LNCaP clone FGC (cell line): Measurements from ENCODE around the gene RASIP1.
A peak's percentile ranks its signal among the peaks of the same experiment; 100 is the strongest.

Source experiments
- DNase-seq: peaks from one replicate; pipeline ENCODE4 v3.0.0-alpha.2; 2011; ENCODE audit warnings: low read depth
- H3K4me3 ChIP-seq: 2 replicates; pipeline ENCODE4 v1.5.1; 2011; ENCODE audit warnings: mild to moderate bottlenecking, low read depth, low read length, control low read depth
- CTCF ChIP-seq: IDR thresholded peaks from 2 replicates; pipeline ENCODE4 v1.5.1; 2012; ENCODE audit warnings: mild to moderate bottlenecking; ENCODE audit not compliant: control insufficient read depth, insufficient read depth; ENCODE audit errors: extremely low read depth

Gene RASIP1

GRCh38 chr19:48726556-48726955, 13.9 kb downstream of the RASIP1 start:
- DNase-seq: no peak
- no peak overlapping the region for H3K4me3 ChIP-seq

GRCh38 chr19:48724796-48725753, 15.3 kb downstream of the RASIP1 start:
- DNase-seq: no peak
- no peak overlapping the region for H3K4me3 ChIP-seq
- no peak for TF ChIP-seq CTCF

More at GRCh38 chr19:48726556-48726955, 13.9 kb downstream of the RASIP1 start:
- no peak for TF ChIP-seq CTCF

GRCh38 chr19:48722196-48722708, 18.2 kb downstream of the RASIP1 start:
- no peak for DNase-seq
- no peak for TF ChIP-seq CTCF

GRCh38 chr19:48720613-48721296, 19.7 kb downstream of the RASIP1 start:
- H3K4me3 ChIP-seq: peak overlapping the region; percentile 57

More at GRCh38 chr19:48722196-48722708, 18.2 kb downstream of the RASIP1 start:
- H3K4me3 ChIP-seq: no peak overlapping the region

GRCh38 chr19:48720251-48720612, 20.2 kb downstream of the RASIP1 start:
- H3K4me3 ChIP-seq: no peak overlapping the region; the same call in 1 of the 2 replicates
- TF ChIP-seq CTCF: no peak
- DNase-seq: no peak

More at GRCh38 chr19:48720613-48721296, 19.7 kb downstream of the RASIP1 start:
- TF ChIP-seq CTCF: no peak
- peak; percentile 91 for DNase-seq

GRCh38 chr19:48719263-48720171, 20.9 kb downstream of the RASIP1 start, which contains the start of gene MAMSTR:
Gene MAMSTR, minus strand, starts transcription at chr19:48719725. Its CDS starts 694 bp downstream, at chr19:48719031.
- no peak for DNase-seq
- H3K4me3 ChIP-seq: peak within 1 kb of the TSS; percentile 57
- no peak for TF ChIP-seq CTCF
